NAMALWA (cell line): ENCODE data around the gene LRP1B.
A peak's percentile ranks its signal among the peaks of the same experiment; 100 is the strongest.

Source experiments
- DNase-seq: peaks from one replicate; pipeline ENCODE4 v3.0.0-alpha.2; 2015; ENCODE audit warnings: low spot score

Gene LRP1B

GRCh38 chr2:141957827-141958450 lies 172.9 kb downstream of the LRP1B start:
- DNase-seq: no peak

DNA sequence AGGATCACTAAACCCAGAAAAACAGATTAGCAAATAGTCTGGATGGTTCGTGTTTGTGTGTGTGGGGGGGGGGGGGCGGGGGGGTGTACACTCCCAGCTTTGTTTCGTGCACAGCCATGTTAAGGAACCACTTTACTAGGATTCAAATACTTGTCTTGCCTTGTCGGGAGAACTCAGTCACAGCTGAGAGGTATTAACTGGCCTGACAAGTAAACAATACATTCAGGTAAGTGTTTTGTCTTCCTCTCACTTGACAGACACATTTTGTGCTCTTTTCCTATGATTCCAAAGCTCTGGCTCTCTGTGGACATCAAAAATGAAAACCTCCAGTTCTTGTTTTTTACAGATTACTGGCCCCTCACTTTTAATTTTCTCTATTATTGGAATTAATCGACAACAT lies 173.5 kb downstream of the LRP1B start:
- DNase-seq: no peak

- DNase-seq: no peak
Measured at GRCh38 chr2:141947396-141948114, 183.3 kb downstream of the LRP1B start.

DNA sequence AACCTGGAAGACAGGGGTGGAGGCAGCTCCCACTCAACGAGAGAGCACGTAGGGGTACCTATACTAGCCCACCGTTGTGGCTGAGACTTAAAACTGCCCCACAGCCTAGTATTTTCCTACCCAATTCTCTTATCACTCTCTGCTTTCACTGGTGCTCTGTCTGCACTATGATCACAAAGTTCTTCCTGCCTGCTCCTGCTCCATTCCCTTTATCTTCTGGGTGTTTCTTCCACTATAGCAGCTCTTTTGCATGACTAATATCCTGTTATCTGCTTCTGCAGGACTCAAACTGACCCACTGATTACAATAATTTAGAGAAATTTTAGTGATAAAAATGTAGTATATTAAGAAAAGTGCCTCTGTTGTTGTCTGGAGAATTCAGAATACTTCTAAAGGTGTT lies 184.8 kb downstream of the LRP1B start:
- DNase-seq: no peak

DNA sequence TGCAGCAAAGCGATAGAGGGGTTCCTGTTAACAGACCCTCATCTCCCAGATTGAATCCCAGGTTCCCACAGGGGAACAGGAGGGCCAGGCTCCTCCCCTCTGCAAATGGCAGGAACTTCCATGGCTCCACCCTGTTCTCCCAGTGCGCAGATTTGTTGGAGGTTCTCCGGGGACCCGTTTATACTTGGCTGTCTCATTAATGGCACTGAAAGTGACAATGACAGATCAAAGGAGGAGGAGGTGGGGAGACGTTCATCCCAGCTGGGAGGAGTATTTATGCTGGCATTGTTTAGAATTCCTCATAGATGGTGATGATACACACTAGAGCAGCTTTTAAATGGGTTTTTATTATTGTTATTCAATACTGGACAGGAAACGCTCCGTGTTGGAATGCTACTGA lies 186.9 kb downstream of the LRP1B start:
- DNase-seq: no peak

- DNase-seq: peak; percentile 16
Measured at GRCh38 chr2:141942006-141942789, 188.6 kb downstream of the LRP1B start.

DNA sequence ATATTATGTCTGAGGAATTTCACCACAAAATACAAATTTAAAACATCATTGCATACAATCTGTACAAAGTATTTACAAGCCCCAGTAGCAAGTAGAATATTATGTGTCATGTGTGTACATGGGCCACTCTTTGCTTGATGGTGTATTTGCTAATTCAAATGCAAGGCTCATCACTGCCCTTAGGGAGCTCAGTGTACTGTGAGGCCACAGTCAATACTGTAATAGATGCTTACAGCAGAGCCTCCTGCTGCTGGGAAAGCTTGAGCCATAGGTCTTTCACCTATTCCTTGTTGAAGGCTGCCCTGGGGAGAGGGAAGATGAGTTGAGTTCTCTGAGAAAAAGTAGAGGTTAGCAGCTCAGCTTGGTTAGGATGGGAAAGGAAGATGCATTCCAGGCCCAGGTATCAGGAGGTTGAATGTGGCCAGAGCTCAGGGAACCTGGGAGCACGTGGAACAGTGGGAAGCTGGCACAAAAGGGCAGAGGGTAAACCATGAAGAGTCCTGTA lies 189.6 kb downstream of the LRP1B start:
- DNase-seq: no peak

DNA sequence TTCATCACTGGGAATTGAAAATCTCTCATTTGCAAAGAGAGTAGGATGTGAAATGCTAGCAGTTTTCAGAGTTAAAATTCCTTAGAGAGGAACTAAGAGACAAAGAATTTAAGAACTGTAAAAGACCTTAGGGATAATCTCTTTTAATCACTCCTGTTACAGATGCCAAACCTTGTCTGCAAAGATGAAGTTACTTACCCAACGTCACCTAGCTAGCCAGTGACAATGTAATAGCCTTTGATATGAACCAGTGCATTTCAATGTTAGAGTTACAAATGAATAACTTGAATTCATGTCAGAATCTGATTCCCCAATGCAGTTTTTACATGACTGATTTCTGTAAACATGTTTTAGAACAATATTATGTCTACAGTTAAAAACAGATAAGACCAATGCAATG lies 190.1 kb downstream of the LRP1B start:
- DNase-seq: no peak

DNA sequence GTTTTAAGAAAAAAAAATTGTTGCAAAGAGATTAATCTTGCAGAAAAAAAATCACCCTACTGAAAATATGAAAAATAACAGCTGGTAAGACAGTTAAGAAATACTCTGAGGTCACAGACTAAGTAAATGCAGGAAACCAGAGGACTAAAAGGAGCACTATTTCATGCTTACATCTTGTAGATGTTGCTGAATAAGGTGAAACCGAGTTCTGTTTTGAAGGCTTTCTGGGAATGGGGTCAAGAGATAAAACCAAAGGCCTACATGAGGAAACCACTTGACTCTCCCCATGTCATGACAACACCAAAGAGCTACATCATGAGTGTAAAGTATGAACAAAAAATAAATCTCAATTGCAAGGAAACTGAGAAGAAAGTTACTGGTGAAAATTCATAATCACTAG lies 197.6 kb downstream of the LRP1B start:
- no peak for DNase-seq

GRCh38 chr2:141932261-141932660 lies 198.6 kb downstream of the LRP1B start:
- no peak for DNase-seq

DNA sequence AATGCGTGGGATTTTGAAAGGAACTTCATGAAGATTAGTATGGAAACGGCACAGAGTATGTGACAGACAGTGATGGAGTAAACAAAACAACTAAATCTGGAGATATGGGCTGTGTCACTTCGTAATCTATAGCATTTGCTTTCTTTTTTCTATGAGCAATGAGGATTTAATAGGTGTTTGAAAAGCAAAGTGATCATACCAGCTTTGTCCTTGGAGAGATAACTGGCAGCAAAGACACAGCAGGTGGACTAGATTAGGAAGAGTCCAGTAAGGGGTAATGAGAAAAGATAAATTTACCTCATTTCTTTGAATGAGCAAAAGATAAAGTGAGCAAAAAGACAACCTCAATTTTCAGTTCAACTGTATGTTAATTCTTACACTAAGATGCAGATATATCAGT lies 199.0 kb downstream of the LRP1B start:
- DNase-seq: no peak

GRCh38 chr2:141930803-141931202 lies 200.0 kb downstream of the LRP1B start:
- DNase-seq: no peak

GRCh38 chr2:141929331-141930252 lies 201.2 kb downstream of the LRP1B start:
- DNase-seq: no peak

DNA sequence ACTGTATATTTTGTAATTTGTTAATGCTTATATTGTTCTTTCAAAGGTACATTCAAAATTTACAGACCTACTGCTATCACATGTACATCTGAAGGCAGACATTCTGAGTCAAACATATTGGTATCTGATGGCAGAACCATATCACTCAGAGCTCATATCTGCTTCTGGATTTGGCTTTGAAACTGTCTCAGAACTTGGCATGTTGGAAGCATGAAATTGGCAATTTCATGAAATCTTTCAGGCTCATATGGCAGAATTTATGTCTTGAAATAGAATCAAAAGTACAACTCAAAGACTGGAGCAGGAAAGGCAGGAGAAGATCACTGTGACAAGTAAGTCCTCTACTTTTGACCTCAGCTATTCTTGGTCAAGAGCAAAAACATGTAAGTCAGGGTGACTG lies 202.3 kb downstream of the LRP1B start:
- DNase-seq: no peak

GRCh38 chr2:141927536-141927935 lies 203.3 kb downstream of the LRP1B start:
- no peak for DNase-seq

- DNase-seq: no peak
Measured at GRCh38 chr2:141925511-141925910, 205.3 kb downstream of the LRP1B start.

DNA sequence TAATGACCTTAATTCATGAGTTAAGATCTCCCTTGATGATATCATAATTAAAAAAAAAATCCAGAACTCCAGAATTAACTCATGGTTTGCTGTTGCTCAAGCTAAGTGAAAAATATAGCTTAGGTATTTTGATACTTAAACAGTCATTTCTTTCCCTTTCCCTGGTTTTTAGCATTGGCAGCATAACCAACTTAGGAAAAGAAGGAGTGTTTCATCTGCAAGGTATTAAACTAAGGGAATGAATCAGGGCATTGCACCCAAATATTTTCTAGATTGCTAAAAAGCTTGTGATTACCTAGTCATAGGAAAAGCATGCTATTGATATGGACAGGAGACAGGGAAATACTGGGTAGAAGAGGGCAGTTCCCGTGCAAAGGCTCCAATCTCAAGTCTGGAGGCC lies 207.2 kb downstream of the LRP1B start:
- DNase-seq: no peak

DNA sequence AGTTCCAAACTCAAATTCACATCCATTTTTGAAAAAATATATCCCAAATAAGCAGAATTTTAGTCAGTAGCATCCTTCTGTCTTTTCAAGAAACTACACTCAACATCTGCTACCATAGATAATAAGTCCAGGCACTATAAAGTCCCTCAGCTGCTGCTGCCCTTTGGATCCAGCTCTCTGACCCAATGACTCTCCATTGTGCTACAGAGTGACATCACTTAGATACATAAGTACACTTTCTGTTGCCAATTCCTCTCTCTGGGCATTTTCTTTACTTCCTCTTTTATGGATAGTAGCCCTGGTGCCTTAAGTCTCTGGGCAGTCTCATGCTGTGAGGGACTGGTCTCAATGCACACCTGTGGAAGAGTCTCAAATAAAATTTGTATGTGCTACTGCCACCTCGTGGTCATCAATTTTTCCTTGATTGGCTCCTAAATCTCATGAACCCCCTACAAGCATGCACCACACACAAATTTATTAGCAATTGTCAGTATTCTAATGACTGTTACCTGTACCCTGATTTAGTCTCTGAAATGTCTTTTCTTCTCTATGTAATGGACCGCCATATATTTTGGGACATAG lies 219.2 kb downstream of the LRP1B start:
- DNase-seq: peak; percentile 70

- DNase-seq: no peak
Measured at GRCh38 chr2:141906678-141907077, 224.1 kb downstream of the LRP1B start.

GRCh38 chr2:141900826-141901225 lies 230.0 kb downstream of the LRP1B start:
- no peak for DNase-seq

GRCh38 chr2:141899740-141900139 lies 231.1 kb downstream of the LRP1B start:
- DNase-seq: no peak

DNA sequence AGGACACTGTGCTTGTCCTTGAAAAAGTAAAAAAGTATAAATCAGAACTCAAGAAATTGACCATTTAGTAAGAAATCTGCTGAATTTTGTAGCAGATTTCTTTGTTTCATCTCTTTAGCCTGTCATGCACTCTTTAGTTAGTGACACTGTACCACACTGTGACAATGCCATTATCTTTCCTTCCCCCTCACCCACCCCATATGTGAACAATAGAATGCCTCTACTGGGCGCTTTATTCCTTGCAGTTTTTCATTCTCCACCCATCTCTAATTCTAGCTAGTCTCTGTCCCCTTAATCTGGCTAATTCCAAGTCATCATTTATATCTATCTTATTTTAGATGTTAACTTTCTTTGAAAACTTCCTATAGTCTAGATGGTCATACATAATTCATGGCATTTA lies 241.0 kb downstream of the LRP1B start:
- DNase-seq: no peak
